ENCODE results near the gene PSMD10. TPM values are rescaled to one million over a fixed set of nuclear protein-coding genes. Genes with fewer than 3 reads are reported as not detected.

The PSMD10 gene
- polyA plus RNA-seq, 1 donor (not counting 4 experiments of a cell fraction or from before 2014, with no cell fraction given) = 89.3 TPM

GRCh38 chrX:108127152-108127551 lies 35.8 kb upstream of the PSMD10 start:
- TF ChIP-seq, protein P1, sequence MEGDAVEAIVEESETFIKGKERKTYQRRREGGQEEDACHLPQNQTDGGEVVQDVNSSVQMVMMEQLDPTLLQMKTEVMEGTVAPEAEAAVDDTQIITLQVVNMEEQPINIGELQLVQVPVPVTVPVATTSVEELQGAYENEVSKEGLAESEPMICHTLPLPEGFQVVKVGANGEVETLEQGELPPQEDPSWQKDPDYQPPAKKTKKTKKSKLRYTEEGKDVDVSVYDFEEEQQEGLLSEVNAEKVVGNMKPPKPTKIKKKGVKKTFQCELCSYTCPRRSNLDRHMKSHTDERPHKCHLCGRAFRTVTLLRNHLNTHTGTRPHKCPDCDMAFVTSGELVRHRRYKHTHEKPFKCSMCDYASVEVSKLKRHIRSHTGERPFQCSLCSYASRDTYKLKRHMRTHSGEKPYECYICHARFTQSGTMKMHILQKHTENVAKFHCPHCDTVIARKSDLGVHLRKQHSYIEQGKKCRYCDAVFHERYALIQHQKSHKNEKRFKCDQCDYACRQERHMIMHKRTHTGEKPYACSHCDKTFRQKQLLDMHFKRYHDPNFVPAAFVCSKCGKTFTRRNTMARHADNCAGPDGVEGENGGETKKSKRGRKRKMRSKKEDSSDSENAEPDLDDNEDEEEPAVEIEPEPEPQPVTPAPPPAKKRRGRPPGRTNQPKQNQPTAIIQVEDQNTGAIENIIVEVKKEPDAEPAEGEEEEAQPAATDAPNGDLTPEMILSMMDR (optimal IDR thresholded peaks at IDR 0.05 in 1 of 3, IDR thresholded peaks at IDR 0.05 in 1 of 3, conservative IDR thresholded peaks at IDR 0.05 in 1 of 3; ENCODE audit: extremely low read depth in 1 of 3, insufficient read depth in 2 of 3, low read length in 3 of 3) = no peak
- no peak for TF ChIP-seq EZH2 (IDR thresholded peaks at IDR 0.05; ENCODE audit: low read length)
- Histone ChIP-seq H3K9me1 (ENCODE audit: control insufficient read depth, extremely low read depth, insufficient read depth, low read length) (no peaks in the 10 kb centered on the region), H3K79me2 (ENCODE audit: control insufficient read depth, insufficient read depth, low read length) (no peaks in the 10 kb centered on the region), H3K36me3 (ENCODE audit: control insufficient read depth in 2 of 2, extremely low read depth in 1 of 2, insufficient read depth in 2 of 2, low read length in 2 of 2) (no peaks in the 10 kb centered on the region), H4K20me1 (ENCODE audit: control insufficient read depth, extremely low read depth, insufficient read depth, low read length) (no peaks in the 10 kb centered on the region), H3K9ac (ENCODE audit: control insufficient read depth, extremely low read depth, insufficient read depth, low read length) (no peak overlapping the region), H3K4me1 (ENCODE audit: control insufficient read depth, extremely low read depth, insufficient read depth, low read length) (peaks cover 25% of the 10 kb centered on the region), H3K27ac (ENCODE audit: control insufficient read depth, insufficient read depth, low read length) (no peak overlapping the region), H2AFZ (ENCODE audit: control insufficient read depth, low read length) (no peak overlapping the region), H3K4me3 (ENCODE audit: control insufficient read depth in 2 of 3, extremely low read depth in 1 of 3, insufficient read depth in 2 of 3, low read depth in 1 of 3, low read length in 3 of 3) (no peak overlapping the region), H3K27me3 (ENCODE audit: control insufficient read depth, extremely low read depth, insufficient read depth, low read length) (no peaks in the 10 kb centered on the region), H3K9me3 (ENCODE audit: control insufficient read depth, low read depth, low read length) (no peaks in the 10 kb centered on the region), H3K4me2 (ENCODE audit: control insufficient read depth, extremely low read depth, insufficient read depth, low read depth, low read length) (no peak overlapping the region)
- DNase-seq (ENCODE audit: low read depth, low spot score) (no peak), FAIRE-seq (no peak)
- dilution Hi-C loops (cut with MboI; ENCODE audit: extremely low pct_ligation_motif_present, low sequenced_read_pairs) = no loop called here

DNA sequence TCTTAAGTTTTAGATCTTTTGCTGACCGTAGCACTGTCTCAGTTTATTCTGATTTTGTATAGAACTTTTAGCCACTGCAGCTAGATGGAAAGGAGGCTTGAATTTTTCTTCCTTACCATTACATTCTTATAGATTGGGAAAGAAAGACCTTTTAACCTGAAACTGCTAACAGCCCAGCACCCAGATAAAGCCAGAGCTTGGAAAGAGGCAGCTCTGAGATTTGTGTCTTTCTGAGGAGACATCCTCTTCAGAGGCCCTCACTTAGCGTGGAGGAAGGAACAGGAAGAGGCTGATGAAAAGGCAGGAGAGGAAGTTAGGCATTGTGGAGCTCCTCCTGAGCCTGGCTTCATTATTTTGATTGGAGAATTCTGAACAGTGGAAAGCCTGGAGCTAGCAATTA lies 35.3 kb upstream of the PSMD10 start:
- Histone ChIP-seq H4K20me1 (ENCODE audit: control insufficient read depth, extremely low read depth, insufficient read depth, low read length) (no peaks in the 10 kb centered on the region), H3K4me2 (ENCODE audit: control insufficient read depth, extremely low read depth, insufficient read depth, low read depth, low read length) (no peak overlapping the region), H3K79me2 (ENCODE audit: control insufficient read depth, insufficient read depth, low read length) (no peaks in the 10 kb centered on the region), H2AFZ (ENCODE audit: control insufficient read depth, low read length) (no peak overlapping the region), H3K27me3 (ENCODE audit: control insufficient read depth, extremely low read depth, insufficient read depth, low read length) (no peaks in the 10 kb centered on the region), H3K9me3 (ENCODE audit: control insufficient read depth, low read depth, low read length) (no peaks in the 10 kb centered on the region), H3K9me1 (ENCODE audit: control insufficient read depth, extremely low read depth, insufficient read depth, low read length) (no peaks in the 10 kb centered on the region), H3K27ac (ENCODE audit: control insufficient read depth, insufficient read depth, low read length) (no peak overlapping the region), H3K4me1 (ENCODE audit: control insufficient read depth, extremely low read depth, insufficient read depth, low read length) (peaks cover 25% of the 10 kb centered on the region), H3K4me3 (ENCODE audit: control insufficient read depth in 2 of 3, extremely low read depth in 1 of 3, insufficient read depth in 2 of 3, low read depth in 1 of 3, low read length in 3 of 3) (no peak overlapping the region), H3K9ac (ENCODE audit: control insufficient read depth, extremely low read depth, insufficient read depth, low read length) (no peak overlapping the region), H3K36me3 (ENCODE audit: control insufficient read depth in 2 of 2, extremely low read depth in 1 of 2, insufficient read depth in 2 of 2, low read length in 2 of 2) (no peaks in the 10 kb centered on the region)
- DNase-seq (ENCODE audit: low read depth, low spot score) (no peak), FAIRE-seq (no peak)
- no peak for TF ChIP-seq EZH2 (IDR thresholded peaks at IDR 0.05; ENCODE audit: low read length)
- TF ChIP-seq, protein P1 (optimal IDR thresholded peaks at IDR 0.05 in 1 of 3, IDR thresholded peaks at IDR 0.05 in 1 of 3, conservative IDR thresholded peaks at IDR 0.05 in 1 of 3; ENCODE audit: extremely low read depth in 1 of 3, insufficient read depth in 2 of 3, low read length in 3 of 3) = no peak
- dilution Hi-C loops (cut with MboI; ENCODE audit: extremely low pct_ligation_motif_present, low sequenced_read_pairs) = no loop called here

Data from keratinocyte (primary cell).